HG03135 (cell line): ENCODE results near the gene PIK3AP1.
"Not testable (repeated sequence)": the region's sequence is repeated elsewhere in the genome, so short reads cannot be mapped to it uniquely, and the experiment has no call there.

Experiments
- ATAC-seq: cut with Tn5 transposase; IDR thresholded peaks from one replicate; pipeline ENCODE4 v1.9.1; 2021; ENCODE audit warnings: mild to moderate bottlenecking, moderate library complexity; ENCODE audit not compliant: unreplicated experiment

The PIK3AP1 gene

DNA sequence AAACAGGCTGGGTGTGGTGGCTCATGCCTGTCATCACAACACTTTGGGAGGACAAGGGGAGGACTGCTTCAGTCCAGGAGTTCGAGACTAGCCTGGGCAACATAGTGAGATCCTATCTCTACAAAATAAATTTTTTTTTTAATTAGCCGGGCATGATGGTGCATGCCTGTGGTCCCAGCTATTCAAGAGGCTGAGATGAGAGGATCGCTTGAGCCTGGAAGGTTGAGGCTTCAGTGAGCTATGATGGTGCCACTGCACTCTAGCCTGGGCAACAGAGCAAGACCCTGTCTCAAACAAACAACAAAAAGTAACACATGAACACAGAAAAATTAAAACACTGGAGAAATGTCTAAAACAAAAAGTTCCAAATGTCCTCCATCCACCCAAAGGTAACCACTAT is 22.9 kb downstream of the PIK3AP1 start:
- ATAC-seq, result no peak

DNA sequence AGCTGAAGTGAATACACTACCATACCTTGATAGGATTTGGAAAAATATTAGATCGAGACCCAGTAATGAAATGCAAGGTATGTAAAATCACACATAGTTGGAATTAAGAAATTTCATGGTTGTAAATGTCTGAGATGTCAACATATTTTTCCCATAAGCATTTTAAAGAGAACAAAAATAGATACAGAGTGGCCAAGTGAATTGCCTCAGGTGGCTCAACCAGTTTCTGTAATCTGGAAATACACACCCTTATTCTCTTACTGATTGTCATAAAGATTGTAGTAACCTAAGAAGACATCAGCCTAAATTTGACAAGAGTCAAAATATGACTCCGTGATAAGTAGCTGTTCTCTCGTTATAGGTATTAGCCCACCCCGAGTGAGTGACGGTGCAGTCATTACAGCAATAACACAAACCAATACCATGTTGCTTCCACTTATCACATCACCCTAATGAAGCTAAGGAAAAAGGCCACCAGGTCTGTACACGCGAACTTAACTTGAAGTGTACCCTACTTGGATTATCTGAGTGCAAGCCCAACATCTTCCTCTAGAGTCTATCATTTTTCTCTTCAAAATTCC is 23.4 kb downstream of the PIK3AP1 start:
- no peak for ATAC-seq

DNA sequence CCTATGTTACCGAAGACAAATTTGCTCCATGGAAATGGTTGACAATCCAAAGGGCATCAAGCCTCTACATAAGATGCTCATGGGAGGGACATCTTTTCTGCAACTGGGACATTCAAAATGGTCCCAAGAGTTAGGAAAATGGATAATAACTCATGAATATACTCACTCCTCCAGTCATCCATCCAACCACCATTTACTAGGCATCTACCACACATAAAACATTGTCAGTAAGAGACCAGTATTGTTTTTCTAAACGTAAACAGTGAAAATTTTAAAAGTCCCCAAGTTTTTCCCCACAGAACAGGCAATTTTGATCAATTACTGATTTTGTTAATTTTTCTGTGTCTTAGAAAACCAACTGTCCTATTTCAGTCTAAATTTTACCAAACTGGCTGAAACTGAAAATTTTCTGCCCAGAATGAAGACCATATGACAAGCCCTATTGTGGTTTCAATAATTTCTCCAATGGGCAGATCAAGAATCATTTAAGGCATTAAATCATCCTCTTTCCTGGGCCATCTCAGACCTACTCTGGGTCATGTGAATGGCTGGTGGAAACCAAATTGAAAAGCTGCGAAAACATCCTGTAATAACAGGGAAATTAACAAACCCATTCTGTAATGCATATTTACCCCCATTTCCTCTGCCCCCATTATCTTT is 24.2 kb downstream of the PIK3AP1 start:
- no peak for ATAC-seq

DNA sequence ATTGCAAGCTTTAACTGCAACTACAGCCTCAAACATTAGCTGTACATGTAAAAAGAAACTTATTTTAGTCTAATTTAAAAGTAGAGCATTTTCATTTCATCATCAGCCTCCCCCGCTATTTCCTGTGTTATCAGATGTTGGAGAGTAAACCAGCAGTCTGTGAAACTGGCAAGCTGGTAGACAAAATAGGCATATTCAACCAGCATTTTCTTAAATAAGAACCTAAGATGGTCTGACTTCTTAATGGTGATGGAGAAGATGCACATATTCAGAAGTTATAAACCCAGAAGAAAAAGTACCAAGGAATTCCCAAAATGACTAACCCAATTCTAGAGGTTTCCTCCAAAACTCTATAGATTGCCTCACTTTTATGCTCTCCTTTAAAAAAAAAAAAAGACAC is 24.9 kb downstream of the PIK3AP1 start:
- ATAC-seq, result no peak

DNA sequence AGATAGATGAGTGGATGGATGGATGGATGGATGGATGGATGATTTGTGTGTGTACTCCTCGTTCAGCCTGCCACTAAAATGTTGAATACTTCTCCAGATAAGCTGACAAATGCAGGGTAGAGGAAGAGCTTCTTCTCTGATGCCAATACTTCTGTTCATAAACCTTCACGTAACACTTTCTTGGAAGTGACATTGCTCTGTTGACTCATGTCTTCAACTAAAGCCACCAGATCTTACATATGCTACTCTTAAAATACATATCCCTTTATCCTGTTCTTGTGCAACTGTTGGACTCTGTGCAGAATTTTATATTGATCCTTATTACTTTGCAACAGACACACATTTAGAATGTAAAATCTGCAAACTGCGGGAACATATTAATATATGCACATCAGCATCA is 26.9 kb downstream of the PIK3AP1 start:
- no peak for ATAC-seq

DNA sequence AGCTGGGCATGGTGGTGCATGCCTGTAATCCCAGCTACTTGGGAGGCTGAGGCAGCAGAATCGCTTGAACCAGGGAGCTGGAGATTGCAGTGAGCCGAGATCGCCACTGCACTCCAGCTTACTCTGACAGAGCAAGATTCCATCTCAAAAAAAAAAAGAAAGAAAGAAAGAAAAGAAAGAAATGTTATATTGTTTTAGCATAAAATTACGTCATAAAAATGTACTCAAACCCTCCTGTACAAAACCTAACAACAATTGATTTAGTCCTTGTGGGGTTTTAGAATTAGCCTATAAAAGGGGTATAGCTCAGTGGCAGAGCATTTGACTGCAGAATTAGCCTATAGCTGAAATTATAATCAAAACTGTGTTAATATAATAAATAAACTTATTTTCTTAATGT is 27.9 kb downstream of the PIK3AP1 start:
- ATAC-seq, result no peak

DNA sequence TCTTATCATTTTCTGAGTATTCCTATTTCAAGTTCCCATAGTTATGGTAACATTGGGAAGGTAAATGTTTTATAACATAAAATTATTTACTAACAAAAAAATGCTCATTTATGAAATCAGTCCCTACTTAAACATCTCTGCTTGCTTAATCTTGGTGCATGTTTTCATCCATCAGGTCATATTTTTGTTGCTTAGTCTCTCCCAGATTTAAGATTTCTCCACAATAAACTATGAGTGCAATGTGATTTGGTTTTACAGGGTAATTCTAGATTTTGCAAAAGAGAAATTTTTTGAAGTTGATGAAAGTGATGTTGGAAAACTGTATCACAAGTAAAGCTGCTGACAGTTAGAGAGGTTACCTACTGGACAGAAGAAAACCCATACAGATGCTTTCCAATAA is 28.6 kb downstream of the PIK3AP1 start:
- no peak for ATAC-seq

DNA sequence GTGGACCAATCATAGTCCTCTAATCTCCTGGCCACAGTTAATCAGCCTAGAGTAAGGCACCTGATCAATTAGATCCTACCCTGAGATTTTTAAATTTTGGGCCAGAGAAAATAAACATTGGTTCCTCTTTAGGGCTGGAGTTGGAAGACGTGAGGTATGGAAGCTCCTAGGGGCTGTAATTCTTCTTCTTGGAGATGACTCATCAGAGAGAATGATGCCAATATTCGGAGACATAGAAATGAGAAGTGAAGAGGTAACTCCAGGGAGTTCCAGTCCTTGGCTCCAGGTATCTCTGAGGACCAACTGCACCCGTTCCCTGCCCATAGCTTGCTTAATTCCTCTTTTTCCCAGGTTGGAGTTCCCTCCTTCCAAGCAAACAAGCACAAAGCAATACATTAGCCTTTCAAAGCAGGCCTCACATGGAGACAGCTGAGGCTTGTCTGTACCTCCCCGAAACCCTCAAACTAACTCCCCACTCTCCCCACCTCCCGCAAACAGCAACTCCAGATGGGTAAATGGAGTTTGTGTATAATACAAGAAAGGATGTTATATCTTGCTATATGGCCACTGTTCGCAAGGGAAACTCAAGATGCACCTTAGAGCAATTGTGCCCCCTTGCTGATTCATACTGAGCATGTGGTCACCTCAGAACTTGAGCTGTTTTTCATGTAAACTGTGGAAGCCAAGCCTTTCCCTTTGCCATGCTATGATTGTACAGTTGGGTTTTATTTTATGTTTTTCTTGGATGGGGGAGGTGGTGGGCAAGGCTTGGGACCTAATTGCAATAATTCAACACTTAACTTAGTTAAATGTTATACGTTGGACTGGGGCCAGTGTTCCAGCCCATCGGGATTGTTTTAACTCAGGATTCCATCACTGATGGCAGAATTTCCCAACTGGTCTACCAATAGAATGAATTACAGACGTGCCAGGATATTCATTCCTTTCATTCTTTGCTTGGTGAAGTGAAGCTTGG is 29.3 kb downstream of the PIK3AP1 start:
- no peak for ATAC-seq

DNA sequence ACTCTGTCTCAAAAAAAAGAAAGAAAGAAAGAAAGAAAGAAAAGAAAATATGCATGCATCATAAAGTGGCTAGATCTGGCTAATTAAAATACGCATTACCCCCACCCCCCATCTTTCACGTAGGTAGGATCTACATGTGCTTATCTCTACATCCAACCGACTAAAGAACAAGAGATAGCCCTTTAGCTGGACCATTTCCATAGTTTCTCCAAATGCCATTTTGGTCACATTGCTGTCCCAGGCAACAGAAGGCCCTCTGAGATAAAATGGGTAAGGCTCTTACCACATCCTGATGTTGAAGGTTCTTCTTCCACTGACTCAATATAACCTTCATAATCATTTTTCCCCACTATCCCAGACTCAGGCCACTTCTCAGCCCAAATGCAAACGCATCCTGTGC is 31.5 kb downstream of the PIK3AP1 start:
- no peak for ATAC-seq

DNA sequence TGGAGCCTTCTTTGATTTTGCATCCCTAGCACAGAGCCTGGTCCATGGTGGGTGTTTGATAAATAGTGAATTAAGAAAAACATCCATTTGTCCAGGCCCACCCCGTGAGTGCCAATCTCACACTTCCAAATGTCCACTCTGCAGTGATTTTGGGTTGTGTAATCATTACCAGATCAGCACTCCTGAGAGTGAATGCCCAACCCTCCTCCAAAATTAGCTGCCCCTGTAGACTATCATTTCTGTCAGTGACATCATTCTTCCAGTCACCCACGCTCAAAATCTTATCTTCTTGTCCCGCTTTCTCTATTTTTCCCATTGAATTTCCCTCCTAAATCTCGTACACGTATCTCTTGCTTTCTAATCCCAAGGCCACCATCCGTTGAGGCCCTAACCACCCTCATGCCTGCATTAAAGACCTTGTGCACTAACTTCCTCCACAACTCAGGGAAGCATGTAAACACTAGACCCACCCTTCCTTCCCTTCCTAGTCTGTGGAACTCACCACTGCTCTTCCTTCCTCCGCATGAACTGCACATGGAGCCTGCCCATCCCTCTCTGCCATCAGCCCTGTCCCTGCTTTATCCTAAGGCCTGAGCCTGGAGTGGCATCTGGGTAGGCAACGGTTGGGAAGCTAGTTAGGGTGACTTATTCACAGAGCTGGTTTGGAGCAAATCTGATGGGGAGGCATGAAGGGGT is 32.8 kb downstream of the PIK3AP1 start:
- ATAC-seq, result no peak

DNA sequence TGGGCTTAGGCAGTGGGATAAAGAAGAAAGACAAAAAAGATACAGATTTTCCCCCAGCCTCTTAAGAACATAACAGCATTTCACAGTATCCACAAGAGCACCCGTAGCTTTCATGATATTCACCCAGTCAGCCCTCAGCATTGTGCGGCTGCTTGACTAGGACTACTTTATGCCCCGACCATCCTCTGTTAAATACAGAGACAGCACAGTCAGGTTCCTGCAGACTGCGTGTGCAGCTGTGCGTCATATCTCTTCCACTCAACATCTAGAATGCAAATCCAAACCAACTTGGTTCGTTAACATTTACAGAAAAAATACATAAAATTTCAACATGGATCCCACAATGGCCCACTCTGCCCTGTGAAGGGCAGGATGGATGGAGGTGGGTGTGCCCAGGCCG is 33.8 kb downstream of the PIK3AP1 start:
- no peak for ATAC-seq

DNA sequence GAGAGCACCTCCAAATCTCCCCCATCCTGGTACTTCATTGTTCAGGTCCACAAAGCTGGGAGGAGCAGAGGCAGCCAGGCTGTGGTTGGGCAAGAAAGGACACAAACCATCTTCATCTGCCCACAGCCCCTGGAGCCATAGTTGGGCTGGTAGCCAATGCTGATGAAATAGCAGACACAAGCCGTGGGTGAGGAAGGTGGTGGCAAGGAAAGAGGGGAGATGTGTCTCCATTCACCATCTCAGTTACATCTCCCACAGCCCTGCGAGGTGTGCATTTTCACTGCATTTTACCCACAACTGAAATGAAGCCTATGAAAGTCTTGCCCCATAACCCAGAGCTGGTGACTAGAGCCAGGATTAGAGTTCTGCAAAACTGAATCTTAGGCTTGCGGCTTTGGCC is 35.0 kb downstream of the PIK3AP1 start:
- ATAC-seq, result no peak

DNA sequence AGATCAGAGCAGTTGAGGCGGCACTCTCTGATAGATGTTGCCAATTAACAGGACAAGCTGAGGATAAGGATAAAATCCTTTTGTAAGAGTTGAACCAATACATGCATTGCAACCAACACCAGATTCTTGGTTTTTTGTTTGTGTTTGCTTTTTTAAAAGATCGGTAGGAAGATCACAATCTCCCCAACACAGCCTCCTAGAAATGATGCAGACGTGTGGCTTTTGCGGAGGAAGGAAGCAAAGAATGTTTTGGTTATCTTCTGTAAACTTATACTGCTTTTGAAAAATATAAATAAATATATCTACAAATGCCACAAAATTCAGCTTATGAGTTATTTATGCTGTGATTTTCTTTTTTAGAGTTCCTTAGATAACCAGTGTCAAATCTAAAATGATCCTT is 35.5 kb downstream of the PIK3AP1 start:
- no peak for ATAC-seq

DNA sequence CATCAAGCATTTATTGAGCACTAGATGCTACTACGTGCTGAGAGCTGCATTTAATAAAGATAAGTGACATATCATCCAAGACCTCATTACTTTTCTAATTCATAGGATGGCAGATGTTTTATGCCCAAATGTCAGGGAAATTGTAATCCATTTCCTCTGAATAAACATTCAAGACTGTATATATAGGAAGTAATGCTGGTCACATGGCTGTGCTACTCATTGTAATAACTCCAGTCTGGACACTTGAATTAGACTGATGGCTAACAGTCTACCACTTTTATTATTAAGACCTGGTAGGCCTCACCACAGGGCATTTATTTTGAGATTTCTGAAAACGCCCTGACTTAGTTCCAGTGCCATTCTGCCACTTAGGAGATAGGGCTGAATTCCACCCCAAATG is 36.6 kb downstream of the PIK3AP1 start:
- ATAC-seq, result no peak

DNA sequence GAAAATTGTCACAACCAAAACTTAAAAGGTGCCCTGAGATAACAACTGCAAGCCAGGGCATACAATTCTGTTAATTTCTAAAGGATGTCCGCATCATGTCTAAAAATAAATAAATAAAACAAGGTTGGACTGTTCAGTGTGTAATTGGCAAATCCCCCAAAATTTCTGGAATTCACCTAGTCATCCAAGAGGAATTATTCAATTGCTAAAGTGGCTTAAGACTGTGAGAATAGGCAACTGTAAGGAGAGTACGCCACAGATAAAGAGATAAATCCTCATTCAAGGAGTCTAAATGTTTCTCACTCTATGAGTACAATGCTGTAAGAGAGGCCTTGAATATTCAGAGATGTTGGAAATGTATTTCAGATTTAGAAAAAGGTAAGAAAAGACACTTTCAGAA is 37.2 kb downstream of the PIK3AP1 start:
- no peak for ATAC-seq

DNA sequence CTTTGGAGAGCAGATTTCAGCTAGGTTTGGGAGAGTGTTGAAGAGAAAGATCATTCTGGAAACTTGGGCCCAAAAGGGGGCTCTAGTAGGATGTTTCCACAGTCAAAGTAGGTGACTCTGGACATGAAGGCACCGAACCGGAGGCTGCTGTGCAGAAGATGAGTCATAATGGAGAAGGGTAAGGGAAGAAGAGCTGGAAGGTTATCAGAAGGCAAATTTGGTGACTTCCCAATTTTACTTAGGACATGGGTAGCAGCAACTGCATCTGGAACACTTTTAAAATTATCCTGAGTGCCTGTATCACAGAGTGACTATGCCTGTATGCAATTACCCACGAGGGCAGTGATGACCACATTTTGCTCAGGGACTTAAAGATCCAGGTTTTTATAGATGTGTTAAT is 38.8 kb downstream of the PIK3AP1 start:
- ATAC-seq, result no peak

DNA sequence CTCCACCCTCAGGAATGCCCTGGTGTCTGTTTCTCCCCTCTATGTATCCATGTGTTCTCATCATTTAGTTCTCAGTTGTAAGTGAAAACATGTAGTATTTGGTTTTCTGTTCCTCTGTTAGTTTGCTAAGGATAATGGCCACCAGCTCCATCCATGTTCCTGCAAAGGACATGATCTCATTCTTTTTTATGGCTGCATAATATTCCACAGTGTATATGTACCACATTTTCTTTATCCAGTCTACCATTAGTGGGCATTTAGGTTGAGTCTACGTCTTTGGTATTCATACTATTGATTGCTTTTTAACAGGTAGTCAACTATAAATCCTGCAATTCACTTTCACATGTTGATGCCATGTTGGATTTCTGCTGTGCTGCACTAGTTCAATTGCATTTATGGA is 39.9 kb downstream of the PIK3AP1 start:
- ATAC-seq, result not testable (repeated sequence)

DNA sequence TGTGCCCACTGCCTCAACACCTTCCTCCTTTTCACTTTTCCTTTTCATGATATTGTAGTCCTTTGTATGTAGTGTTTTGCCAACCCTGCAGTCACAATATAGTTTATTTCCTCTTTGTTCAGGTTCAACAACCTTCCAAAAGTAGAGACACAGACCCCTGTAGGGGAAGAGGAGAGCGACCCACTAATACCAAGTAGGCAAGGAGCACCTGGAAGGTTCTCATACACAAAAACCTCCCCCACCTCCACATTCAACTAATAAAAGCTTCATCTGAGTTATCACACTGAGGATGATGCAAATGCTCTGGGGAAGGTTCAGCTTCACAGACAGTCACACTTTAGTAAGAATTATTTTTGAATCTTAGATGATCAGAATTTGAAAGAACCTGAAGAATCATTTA is 41.6 kb downstream of the PIK3AP1 start:
- ATAC-seq, result no peak

DNA sequence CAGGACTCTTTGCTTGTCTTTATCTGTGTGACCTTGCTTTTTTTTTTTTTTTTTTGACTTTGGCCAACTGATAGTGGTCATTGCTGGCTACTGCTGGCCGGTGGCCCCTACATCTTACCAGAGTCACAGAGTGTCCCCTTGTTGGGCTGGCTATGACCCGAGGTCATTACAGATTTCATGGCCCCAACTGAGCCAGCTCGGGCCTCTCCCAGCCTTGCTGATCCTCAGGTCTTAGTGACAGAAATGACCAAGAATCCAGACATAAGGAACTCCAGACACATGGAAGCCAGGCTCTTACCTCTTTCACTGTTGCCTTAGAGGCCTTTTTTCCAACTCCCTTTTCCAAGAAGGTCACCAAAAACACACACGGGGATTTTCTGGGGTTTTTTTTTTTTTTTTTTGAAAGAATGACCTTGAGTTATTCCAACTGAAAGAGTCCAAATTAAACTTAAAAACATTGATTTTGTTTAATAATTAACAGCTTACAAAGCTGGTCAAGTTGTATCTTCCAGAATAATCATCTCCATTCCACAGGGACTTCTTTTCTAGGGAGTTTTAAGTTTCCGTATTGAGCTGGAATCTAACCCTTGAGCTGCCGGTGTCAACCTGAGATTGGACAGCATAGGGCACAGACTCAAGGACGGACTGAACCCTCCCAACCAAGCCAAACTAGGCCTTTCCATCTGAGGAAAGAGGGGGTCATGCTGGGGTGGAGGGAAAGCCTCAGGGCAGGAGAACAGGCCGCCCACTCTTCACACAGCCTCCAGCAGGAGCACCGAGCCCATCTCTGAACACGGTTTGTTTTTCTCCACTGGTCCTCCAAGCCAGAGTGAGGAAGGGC is 43.8 kb downstream of the PIK3AP1 start:
- ATAC-seq, result no peak

DNA sequence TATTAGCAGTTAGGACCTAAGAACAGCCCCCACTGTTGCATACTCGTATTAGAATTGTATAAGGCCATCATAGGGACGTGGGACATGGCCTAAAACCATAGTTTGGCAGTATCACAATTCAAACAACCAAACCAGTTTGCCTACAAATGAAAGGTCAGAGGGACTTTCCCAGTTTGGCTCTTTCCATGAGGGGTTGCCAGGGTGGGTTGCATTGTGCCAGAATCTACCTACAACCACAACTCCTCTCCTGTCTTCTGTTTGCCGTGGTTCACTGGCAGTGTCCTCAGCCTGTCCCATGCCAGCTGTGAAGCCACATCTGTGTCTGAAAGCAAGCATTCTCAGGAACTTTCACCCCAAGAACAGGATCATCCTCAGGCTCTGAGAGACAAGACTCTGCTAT is 44.5 kb downstream of the PIK3AP1 start:
- ATAC-seq, result no peak
